Activated CD4-positive, alpha-beta T cell treated with anti-CD3 and anti-CD28 coated beads for 1 hour (primary cell): Measurements from ENCODE around the gene POTEG.
"Not testable (repeated sequence)": the region's sequence is repeated elsewhere in the genome, so short reads cannot be mapped to it uniquely, and the experiment has no call there.

Experiments
- DNase-seq: peaks from one replicate; pipeline ENCODE4 v3.0.0-alpha.2; 2020

The POTEG gene

DNA sequence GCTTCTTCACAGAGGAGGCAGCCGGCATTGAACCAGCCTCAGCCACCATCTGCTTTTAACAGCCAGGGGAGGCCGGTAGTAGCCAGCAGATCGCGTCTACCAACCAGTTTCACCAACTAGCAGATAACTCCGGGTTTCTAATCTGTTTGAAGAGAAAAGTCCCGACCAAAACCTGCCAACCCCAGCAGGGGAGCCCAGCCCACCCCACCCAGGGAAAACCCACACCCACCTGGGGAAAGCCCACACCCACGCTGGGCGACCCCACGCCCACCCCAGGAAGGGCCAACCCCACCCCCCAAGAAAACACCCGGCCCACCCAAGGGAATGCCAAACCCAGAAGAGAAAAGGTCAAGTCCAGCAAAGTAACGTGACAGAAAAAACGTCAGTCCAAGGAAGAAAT lies at the start of gene POTEG:
Gene POTEG (minus strand): TSS at position 101 of the 400 bp plus-strand sequence. CDS start 52 bp downstream, at position 49.
- not testable (repeated sequence) for DNase-seq

DNA sequence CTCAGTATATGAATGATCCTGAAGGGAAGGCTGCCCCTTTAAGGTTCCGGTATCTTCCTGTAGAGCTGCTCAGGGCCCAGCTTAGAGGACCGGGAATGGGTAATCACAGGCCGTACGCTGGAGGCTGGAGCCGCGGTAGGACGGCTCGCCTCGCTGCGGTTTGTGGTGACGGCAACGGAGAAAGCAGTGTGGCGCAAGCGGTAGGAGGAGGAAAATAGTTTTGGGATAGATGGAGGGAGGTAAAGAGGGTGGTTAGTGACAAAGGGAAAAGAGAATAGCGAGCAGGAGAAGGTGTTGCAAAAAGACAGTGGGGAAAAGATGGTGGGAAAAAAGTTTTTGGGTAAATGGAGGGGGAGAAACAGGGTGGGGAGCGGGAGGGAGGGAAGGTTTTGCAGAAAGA lies 48.0 kb upstream of the POTEG start:
- DNase-seq = not testable (repeated sequence)

DNA sequence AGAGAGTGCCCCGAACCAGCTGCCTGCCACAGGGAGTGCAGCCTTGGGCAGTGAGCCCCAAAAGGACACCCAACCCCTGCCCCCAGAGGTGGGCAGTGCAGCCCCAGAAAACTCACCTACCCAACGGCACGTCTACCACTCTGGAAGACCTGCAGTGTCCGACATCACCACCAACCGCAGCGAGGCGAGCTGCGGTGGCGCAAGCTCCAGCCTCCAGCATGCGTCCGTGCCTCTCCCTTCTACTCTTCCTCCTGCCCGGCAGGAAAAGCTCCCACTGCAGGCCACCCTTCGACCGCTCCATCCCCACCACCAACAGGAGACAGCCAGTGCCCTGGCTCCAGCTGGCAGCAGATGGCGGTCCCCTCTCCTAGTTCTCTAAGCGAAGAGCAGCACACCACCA lies 47.3 kb upstream of the POTEG start:
- not testable (repeated sequence) for DNase-seq

DNA sequence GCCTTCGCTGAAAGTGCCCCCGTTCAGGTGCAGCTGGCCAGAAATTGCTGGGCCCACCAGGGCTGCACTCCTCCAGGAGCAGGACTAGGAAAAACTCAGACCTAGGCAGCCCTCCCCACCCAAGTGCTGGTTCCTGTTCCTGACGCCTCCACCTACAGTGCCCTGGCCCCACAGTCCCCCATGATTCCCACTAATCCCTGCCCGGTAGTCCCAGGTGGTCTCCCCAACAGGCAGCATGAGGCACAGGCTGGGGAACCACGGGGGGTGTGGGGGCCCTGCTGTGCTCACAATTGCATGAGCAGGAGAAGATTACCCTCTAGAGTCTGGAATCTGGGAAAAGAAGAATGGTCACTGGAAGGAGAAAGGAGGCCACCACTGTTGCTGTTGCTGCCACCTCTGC lies 46.4 kb upstream of the POTEG start:
- DNase-seq = not testable (repeated sequence)

DNA sequence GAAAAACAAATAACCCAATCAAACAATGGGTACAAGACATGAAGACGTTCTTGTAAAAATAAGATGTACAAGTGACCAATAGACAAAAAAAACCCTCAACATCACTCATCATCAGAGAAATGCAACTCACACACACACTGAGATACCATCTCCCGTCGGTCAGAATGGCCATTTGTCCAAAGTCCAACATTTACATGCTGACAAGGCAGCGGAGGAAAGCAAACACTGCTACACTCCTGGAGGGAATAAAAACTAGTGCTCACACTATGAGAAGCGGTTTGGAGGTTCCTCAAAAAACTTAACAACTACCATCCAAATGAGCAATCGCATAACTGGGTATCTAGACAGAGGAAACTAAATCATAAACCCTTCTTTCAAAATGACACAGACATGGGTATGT lies 11.6 kb upstream of the POTEG start:
- DNase-seq = not testable (repeated sequence)

DNA sequence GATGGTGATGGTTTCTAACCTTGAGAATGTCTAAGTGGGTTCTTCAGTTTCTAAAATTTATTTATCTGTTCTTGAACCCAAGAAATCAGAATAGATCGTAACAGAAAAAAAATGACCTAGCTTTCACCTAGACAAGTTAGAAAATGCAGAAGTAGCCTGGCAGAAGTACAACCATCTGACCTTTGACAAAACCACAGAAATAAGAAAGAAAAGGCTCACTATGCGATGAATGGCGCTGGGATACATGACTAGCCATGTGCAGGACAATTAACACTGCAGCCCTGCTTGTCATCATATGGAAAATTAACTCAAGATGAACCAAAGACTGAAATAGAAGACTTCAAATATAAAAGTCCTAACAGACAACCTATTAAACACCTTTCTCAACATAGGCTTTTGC lies 5.7 kb upstream of the POTEG start:
- not testable (repeated sequence) for DNase-seq

DNA sequence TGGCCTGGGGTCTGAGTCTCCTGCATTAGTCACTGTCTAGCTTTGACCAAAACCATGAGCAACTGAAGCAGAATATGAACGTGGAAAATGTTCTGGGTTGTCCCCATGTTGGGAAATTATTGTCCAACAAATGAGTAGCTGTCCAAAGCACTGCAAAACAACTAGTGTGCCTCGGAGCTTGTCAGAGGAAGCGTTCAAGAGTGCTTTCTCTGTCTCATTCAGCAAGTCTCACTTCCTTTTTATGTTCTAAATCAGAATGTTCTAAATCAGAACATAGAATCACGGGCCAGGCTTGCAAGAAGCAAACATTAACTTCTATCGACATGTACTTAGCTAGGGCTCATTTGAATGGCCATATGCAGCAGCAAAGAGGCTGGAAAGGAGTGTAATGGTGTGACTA lies 5.1 kb upstream of the POTEG start:
- DNase-seq = not testable (repeated sequence)

DNA sequence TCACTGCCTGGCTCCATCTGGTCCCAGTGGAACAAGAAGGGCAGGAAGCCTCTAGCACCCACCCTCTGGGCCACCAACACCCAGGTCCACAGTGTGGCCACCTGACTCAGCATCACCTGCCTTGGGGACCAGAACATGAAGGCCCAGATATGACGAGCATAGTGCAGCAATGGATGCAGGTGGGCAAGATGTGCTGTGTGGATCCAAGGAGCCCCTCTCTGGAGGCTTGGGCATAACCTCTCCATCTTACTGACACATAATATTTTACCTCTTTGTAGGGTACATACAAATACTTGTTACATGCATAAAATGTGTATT lies 2.9 kb upstream of the POTEG start:
- not testable (repeated sequence) for DNase-seq

DNA sequence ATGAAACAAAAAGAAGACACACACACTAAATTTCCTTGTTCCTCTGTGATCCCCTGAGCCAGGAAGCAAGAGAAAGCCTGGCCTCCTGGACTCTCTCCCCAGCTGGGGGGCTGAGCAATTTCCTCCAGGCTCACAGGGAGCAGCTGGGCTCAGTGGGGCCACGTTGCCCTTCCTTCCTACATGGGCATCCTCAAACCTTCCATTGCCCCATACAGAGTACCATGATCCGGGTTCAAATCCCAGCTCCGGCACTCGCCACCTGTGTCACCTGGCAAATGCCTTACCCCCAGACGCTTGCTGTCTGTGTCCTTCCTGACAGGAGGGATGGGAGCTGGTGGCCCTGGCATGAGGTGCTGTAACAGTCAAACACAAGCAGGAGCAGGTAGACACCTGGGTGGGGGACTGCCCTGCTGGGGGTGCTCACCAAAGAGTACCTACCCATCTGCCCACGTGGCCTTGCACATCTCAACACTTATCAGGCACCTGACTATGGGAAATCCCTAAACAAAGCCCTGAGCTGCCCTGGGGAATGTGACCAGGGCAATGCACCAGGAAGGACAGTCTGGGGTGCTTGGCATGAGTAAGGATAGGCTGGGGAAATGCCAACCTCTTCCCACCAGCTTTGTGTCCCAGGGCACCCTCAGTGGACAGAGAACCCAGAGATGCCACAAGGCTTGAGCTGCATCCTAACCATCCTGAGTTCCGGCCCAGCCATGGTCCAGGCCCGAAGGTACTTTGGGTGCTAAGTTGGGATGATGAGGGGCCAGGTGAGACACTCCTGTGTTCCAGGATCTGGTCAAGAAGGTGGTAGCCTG lies 2.4 kb upstream of the POTEG start:
- DNase-seq = not testable (repeated sequence)

DNA sequence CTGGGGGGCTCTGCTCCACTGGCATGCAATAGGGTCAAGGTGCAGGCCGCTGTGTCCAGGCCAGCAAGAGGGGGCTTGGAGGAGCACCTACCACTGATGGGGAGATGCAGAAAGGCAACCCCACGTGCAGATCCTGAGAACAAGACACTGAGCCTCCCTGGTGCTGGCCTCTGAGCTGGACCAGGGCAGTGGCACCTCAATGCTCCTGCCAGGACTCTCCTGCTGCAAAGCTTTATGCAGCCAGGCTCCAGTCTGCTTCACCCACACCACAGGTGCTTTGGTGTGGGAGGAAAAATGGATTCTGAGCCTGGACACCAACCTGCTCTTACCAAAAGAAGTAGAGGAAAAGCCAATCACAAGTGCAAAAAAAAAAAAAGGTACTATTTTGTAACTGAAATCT lies 1.7 kb upstream of the POTEG start:
- not testable (repeated sequence) for DNase-seq

DNA sequence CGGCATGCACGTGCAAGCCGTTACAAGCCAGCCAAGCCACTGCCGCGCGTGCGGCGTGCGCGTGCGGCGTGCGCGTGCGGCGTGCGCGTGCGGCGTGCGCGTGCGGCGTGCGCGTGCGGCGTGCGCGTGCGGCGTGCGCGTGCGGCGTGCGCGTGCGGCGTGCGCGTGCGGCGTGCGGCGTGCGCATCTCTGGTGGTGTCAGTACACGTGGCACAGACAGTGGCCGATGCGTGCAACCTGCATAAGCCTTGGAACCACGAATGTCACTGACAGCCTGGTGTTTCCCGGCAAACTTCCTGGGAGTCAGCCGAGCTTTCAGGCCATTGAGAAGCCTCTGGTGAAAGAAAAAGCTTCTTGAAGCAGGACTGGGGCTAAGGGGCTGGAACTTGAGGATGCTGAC lies 750 bp upstream of the POTEG start:
- not testable (repeated sequence) for DNase-seq

DNA sequence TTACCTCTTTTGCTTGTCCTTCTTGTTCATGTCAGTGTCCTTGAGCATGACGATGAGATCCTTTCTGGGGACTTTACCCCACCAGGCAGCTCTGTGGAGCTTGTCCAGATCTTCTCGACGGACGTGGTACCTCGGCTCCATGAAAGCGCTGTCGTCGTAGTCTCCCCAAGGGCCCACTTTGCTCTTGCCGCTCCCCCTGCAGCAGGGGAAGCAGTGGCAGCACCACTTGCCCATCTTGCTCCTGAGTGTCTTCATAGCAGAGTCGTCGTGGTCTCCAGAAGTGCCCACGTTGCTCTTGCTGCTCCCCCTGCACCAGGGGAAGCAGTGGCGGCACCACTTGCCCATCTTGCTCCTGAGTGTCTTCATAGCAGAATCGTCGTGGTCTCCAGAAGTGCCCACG lies 376 bp downstream of the POTEG start:
- DNase-seq = not testable (repeated sequence)

DNA sequence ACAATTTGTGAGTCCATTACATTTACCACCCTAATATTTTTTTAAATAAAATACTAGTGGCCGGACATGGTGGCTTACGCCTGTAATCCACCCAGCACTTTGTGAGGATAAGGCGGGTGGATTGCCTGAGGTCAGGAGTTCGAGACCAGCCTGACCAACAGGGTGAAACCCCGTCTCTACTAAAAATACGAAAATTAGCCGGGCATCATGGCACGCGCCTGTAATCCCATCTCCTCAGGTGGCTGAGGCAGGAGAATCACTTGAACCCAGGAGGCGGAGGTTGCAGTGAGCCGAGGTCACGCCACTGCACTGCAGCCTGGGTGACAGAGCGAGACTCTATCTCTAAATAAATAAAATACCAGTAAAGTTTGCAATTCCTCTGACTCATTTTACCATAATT lies 25.6 kb downstream of the POTEG start:
- DNase-seq = not testable (repeated sequence)

DNA sequence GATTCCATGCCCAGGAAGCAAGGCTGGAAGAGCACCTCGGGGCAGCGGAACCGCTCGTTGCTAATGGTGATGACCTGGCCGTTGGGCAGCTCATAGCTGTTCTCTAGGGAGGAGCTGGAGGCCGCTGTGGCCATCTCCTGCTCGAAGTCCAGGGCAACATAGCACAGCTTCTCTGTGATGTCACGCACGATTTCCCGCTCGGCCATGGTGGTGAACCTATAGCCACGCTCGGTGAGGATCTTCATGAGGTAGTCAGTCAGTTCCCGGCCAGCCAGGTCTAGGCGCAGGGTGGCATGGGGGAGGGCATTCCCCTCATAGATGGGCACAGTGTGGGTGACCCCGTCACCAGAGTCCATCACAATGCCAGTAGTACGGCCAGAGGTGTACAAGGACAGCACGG lies 32.0 kb downstream of the POTEG start:
- DNase-seq = not testable (repeated sequence)

DNA sequence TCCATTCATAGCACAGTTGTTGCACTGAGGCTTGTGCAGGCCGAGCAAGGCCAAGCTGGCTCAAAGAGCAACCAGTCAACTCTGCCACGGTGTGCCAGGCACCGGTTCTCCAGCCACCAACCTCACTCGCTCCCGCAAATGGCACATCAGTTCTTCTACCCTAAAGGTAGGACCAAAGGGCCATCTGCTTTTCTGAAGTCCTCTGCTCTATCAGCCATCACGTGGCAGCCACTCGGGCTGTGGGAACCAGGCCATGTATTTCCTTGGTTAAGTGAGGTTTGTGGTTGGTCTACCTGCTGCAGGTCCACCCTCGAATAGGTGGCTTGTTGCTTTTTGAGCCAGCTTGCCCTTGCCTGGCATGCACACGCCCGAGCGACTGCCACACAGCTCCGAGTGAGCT lies 39.4 kb downstream of the POTEG start:
- not testable (repeated sequence) for DNase-seq

DNA sequence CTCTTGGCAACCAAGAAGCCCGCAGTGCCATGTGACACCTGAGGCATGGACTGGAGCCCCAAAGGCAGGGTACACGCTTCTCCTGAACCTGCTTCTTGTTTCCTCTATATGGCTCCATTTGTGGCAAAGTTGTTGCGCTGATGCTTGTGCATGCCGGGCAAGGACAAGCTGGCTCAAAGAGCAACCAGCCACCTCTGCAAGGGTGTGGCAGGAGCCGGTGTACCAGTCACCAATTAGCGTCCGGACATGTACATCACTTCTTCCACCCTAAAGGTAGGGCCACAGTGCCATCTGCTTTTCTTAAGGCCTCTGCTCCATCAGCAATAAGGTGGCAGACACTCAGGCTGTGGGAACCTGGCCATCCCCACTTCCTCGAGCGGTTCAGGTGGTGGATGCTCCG lies 43.9 kb downstream of the POTEG start:
- DNase-seq = not testable (repeated sequence)

DNA sequence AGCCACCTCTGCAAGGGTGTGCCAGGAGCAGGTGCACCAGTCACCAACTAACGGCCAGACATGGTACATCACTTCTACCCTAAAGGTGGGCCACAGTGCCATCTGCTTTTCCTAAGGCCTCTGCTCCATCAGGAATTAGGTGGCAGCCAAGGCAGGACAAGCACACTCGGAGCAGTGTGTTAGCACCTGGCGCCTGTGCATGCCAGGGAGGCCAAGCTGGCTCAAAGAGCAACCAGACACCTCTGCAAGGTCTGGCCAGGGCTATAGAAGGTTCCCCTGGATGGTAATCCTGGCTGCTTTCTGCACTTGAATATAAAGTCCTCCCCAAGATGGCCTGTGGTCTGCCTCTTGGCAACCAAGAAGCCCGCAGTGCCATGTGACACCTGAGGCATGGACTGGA lies 45.4 kb downstream of the POTEG start:
- DNase-seq = not testable (repeated sequence)

DNA sequence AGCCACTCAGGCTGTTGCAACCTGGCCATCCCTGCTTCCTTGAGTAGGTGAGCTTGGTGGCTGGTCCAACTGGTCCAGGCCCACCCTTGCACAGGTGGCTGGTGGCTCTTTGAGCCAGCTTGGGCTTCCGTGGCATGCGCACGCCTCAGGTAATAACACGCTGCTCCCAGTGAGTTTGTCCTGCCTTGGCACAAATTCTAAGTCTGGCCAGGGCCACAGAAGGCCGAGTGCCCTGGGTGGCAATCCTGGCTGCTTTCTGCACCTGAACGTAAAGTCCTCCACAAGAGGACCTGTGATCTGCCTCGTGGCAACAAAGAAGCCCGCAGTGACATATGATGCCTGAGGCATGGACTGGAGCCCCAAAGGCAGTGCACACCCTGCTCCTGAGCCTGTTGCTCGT lies 47.1 kb downstream of the POTEG start:
- DNase-seq = not testable (repeated sequence)

DNA sequence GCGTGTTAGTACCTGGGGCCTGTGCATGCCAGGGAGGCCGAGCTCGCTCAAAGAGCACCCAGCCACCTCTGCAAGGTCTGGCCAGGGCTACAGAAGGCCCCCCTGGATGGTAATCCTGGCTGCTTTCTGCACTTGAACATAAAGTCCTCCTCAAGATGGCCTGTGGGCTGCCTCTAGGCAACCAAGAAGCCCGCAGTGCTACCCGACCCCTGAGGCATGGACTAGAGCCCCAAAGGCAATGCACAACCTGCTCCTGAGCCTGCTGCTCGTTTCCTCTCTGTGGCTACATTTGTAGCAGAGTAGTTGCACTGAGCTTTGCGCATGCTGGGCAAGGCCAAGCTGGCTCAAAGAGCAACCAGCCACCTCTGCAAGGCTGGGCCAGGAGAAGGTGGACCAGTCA lies 47.8 kb downstream of the POTEG start:
- not testable (repeated sequence) for DNase-seq

DNA sequence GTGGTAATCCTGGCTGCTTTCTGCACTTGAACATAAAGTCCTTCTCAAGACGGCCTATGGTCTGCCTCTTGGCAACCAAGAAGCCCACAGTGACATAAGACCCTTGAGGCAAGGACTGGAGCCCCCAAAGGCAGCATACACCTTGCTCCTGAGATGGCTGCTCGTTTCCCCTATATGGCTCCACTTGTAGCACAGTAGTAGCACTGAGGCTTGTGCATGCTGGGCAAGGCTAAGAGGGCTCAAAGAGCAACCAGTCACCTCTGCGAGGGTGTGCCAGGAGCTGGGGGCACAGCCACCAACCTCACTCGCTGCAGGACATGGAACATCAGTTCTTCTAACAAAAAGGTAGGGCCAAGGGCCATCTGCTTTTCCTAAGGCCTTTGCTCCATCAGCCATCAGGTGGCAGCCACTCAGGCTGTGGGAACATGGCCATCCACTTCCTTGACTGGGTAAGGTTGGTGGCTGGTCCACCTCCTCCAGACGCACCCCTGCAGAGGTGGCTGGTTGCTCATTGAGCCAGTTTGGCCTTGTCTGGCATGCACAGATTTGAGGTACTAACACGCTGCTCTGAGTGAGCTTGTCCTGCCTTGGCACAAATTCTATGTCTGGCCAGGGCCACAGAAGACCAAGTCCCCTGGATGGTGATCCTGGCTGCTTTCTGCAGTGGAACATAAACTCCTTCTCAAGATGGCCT lies 49.9 kb downstream of the POTEG start:
- DNase-seq = not testable (repeated sequence)

DNA sequence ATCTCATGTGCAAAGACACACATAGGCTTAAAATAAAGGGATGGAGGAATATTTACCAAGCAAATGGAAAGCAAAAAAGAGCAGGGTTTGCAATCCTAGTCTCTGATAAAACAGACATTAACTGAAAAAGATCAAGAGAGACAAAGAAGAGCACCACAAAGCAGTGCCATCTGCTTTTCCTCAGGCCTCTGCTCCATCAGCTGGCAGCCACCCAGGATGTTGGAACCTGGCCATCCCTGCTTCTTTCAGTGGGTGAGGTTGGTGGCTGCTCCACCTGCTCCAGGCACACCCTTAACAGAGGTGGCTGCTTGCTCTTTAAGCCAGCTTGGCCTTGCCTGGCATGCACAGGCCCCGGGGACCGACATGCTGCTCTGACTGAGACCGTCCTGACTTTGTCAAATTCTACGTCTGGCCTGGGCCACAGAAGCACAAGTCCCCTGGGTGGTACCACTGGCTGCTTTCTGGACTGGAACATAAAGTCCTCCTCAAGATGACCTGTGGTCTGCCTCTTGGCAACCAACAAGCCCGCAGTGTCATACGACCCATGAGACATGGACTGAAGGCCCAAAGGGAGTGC lies 51.0 kb downstream of the POTEG start:
- DNase-seq = not testable (repeated sequence)

DNA sequence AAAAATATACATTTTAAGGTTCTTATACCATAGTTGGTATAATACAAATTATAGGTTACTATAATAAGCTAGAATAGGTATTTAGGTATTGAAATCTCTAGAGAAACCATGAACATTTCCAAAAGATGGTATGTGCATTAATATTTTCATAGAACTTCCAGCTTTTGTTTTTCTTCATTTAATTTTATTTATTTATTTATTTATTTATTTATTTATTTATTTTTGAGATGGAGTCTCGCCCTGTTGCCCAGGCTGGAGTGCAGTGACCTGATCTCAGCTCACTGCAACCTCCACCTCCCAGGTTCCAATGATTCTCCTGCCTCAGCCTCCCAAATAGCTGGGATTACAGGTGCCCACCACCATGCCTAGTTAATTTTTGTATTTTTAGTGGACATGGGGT lies 54.0 kb downstream of the POTEG start:
- DNase-seq = not testable (repeated sequence)

DNA sequence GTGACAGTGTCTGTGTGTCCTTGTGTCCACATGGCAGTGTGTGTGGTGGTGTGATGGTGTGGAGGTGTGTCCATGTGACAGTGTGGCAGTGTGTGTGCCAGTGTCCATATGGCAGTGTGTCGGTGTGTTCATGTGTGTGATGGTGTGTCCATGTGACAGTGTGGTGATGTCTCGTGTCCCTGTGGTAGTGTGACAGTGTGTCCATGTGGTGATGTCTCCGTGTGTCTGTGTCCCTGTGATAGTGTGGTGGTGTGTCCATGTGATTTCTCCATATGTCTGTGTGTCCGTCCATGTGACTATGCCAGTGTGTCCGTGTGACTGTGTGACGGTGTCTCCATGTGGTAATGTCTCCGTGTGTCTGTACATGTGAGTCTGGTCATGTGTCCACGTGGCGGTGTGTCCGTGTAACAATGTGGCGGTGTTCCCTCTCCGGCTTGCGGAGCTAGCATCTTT lies 59.7 kb downstream of the POTEG start:
- DNase-seq = not testable (repeated sequence)
